ENCODE results near the gene TMEM18.

Gene TMEM18

GRCh38 chr2:664063-664462 is 13.1 kb downstream of the TMEM18 start:
- peaks cover 4% of the 10 kb centered on the region; the same call in 1 of the 2 replicates for H3K36me3 ChIP-seq (replicated peaks; ENCODE audit: insufficient read depth, low read length)
- no peak overlapping the region for H3K4me2 ChIP-seq (ENCODE audit: low read depth, low read length)
- no peaks in the 10 kb centered on the region for H3F3A ChIP-seq (ENCODE audit: insufficient read depth, low read length)

GRCh38 chr2:663221-663620 is 14.0 kb downstream of the TMEM18 start:
- Histone ChIP-seq H3K4me2 (ENCODE audit: low read depth, low read length) (no peak overlapping the region), H3K4me1 (ENCODE audit: low read length) (no peaks in the 10 kb centered on the region), H2AFZ (ENCODE audit: low read length) (no peak overlapping the region), H3K4me3 (ENCODE audit: low read length) (no peak overlapping the region), H3K36me3 (replicated peaks; ENCODE audit: insufficient read depth, low read length) (peaks cover 4% of the 10 kb centered on the region; the same call in 1 of the 2 replicates), H3K9me3 (replicated peaks; ENCODE audit: insufficient read depth, low read length) (no peaks in the 10 kb centered on the region), H3K27me3 (replicated peaks; ENCODE audit: insufficient read depth, low read length) (no peaks in the 10 kb centered on the region), H3K79me2 (ENCODE audit: low read length) (no peaks in the 10 kb centered on the region), H3K27ac (ENCODE audit: low read length) (no peak overlapping the region), H3F3A (ENCODE audit: insufficient read depth, low read length) (no peaks in the 10 kb centered on the region), H3K9me2 (replicated peaks; ENCODE audit: insufficient read depth, low read length) (no peaks in the 10 kb centered on the region), H3K9ac (ENCODE audit: low read length) (no peak overlapping the region), H4K20me1 (ENCODE audit: insufficient read depth, low read length) (no peaks in the 10 kb centered on the region)
- DNase-seq = no peak
- TF ChIP-seq EZH2 (optimal IDR thresholded peaks at IDR 0.05; ENCODE audit: low read depth, low read length) = no peak
- no peak for TF ChIP-seq EZH2phosphoT487 (IDR thresholded peaks at IDR 0.05; ENCODE audit: low read length)
- TF ChIP-seq CTCF (IDR thresholded peaks at IDR 0.05; ENCODE audit: low read length) = no peak

More at GRCh38 chr2:664063-664462, 13.1 kb downstream of the TMEM18 start:
- no peaks in the 10 kb centered on the region for H4K20me1 ChIP-seq (ENCODE audit: insufficient read depth, low read length)
- no peaks in the 10 kb centered on the region for H3K9me3 ChIP-seq (replicated peaks; ENCODE audit: insufficient read depth, low read length)
- H3K27ac ChIP-seq (ENCODE audit: low read length) = no peak overlapping the region
- H3K79me2 ChIP-seq (ENCODE audit: low read length) = no peaks in the 10 kb centered on the region
- H3K4me1 ChIP-seq (ENCODE audit: low read length) = no peaks in the 10 kb centered on the region
- no peak overlapping the region for H3K4me3 ChIP-seq (ENCODE audit: low read length)
- DNase-seq = no peak
- no peaks in the 10 kb centered on the region for H3K9me2 ChIP-seq (replicated peaks; ENCODE audit: insufficient read depth, low read length)
- TF ChIP-seq EZH2 (optimal IDR thresholded peaks at IDR 0.05; ENCODE audit: low read depth, low read length) (no peak), EZH2phosphoT487 (IDR thresholded peaks at IDR 0.05; ENCODE audit: low read length) (no peak), CTCF (IDR thresholded peaks at IDR 0.05; ENCODE audit: low read length) (no peak)
- H3K9ac ChIP-seq (ENCODE audit: low read length) = no peak overlapping the region
- H2AFZ ChIP-seq (ENCODE audit: low read length) = no peak overlapping the region
- no peaks in the 10 kb centered on the region for H3K27me3 ChIP-seq (replicated peaks; ENCODE audit: insufficient read depth, low read length)

GRCh38 chr2:661360-661635 is 15.9 kb downstream of the TMEM18 start:
- Histone ChIP-seq H3K9ac (ENCODE audit: low read length) (no peak overlapping the region), H2AFZ (ENCODE audit: low read length) (no peak overlapping the region), H3K36me3 (replicated peaks; ENCODE audit: insufficient read depth, low read length) (no peaks in the 10 kb centered on the region), H3F3A (ENCODE audit: insufficient read depth, low read length) (no peaks in the 10 kb centered on the region), H3K4me2 (ENCODE audit: low read depth, low read length) (no peak overlapping the region), H3K4me3 (ENCODE audit: low read length) (no peak overlapping the region), H3K27ac (ENCODE audit: low read length) (no peak overlapping the region), H3K9me2 (replicated peaks; ENCODE audit: insufficient read depth, low read length) (no peaks in the 10 kb centered on the region), H3K9me3 (replicated peaks; ENCODE audit: insufficient read depth, low read length) (no peaks in the 10 kb centered on the region), H4K20me1 (ENCODE audit: insufficient read depth, low read length) (no peaks in the 10 kb centered on the region), H3K4me1 (ENCODE audit: low read length) (no peaks in the 10 kb centered on the region), H3K27me3 (replicated peaks; ENCODE audit: insufficient read depth, low read length) (no peaks in the 10 kb centered on the region), H3K79me2 (ENCODE audit: low read length) (no peaks in the 10 kb centered on the region)
- no peak for TF ChIP-seq CTCF (IDR thresholded peaks at IDR 0.05; ENCODE audit: low read length)
- no peak for TF ChIP-seq EZH2phosphoT487 (IDR thresholded peaks at IDR 0.05; ENCODE audit: low read length)
- TF ChIP-seq EZH2 (optimal IDR thresholded peaks at IDR 0.05; ENCODE audit: low read depth, low read length) = no peak
- no peak for DNase-seq

Measured in MM.1S (cell line).